Neural progenitor cell (in vitro differentiated cells): ENCODE measurements around the gene NINJ2.

Experiments used
- CTCF ChIP-seq: fragments of 200-600 bp; sonication (generic); IDR thresholded peaks from 2 replicates; pipeline ENCODE4 v1.5.1; 2017; ENCODE audit warnings: antibody characterized with exemption, mild to moderate bottlenecking
- EZH2 ChIP-seq: fragments of 200-600 bp; sonication (generic); IDR thresholded peaks from 2 replicates; pipeline ENCODE4 v1.6.1; 2017; ENCODE audit warnings: antibody characterized with exemption, mild to moderate bottlenecking, moderate library complexity
- EZH2phosphoT487 ChIP-seq: fragments of 200-600 bp; sonication (generic); IDR thresholded peaks from 2 replicates; pipeline ENCODE4 v1.6.1; 2017; ENCODE audit warnings: antibody characterized with exemption

- TF ChIP-seq CTCF: no peak
- no peak for TF ChIP-seq EZH2
- TF ChIP-seq EZH2phosphoT487: no peak
These were observed 10.6 kb upstream of the NINJ2 start for GRCh38 chr12:673849-674248.
